IPS-NIHi7 (cell line): ENCODE results near the gene SEC24D.

Experiments used
- DNase-seq: peaks from one replicate; pipeline ENCODE4 v3.0.0; 2012; ENCODE audit warnings: mixed read lengths; ENCODE audit errors: extremely low spot score

SEC24D gene

GRCh38 chr4:118773429-118773792, 62.5 kb downstream of the SEC24D start:
- no peak for DNase-seq

GRCh38 chr4:118772767-118773428, 63.0 kb downstream of the SEC24D start:
- DNase-seq: no peak

- peak; percentile 43 for DNase-seq
Measured at GRCh38 chr4:118772081-118772766, 63.7 kb downstream of the SEC24D start.

GRCh38 chr4:118770741-118771187, 65.2 kb downstream of the SEC24D start:
- DNase-seq: no peak

GRCh38 chr4:118769161-118769560, 66.8 kb downstream of the SEC24D start:
- no peak for DNase-seq

- no peak for DNase-seq
Measured at GRCh38 chr4:118767109-118767508, 68.8 kb downstream of the SEC24D start.

GRCh38 chr4:118765399-118765798, 70.5 kb downstream of the SEC24D start:
- DNase-seq: no peak

GRCh38 chr4:118762730-118763477, 73.0 kb downstream of the SEC24D start:
- DNase-seq: no peak

GRCh38 chr4:118762155-118762554, 73.8 kb downstream of the SEC24D start:
- no peak for DNase-seq

GRCh38 chr4:118761397-118762016, 74.4 kb downstream of the SEC24D start:
- no peak for DNase-seq

- DNase-seq: no peak
Measured at GRCh38 chr4:118760493-118760892, 75.4 kb downstream of the SEC24D start.

- DNase-seq: no peak
Measured at GRCh38 chr4:118760092-118760491, 75.8 kb downstream of the SEC24D start.

GRCh38 chr4:118759481-118759880, 76.4 kb downstream of the SEC24D start:
- DNase-seq: no peak

GRCh38 chr4:118758293-118758692, 77.6 kb downstream of the SEC24D start:
- DNase-seq: no peak

GRCh38 chr4:118757761-118758251, 78.1 kb downstream of the SEC24D start:
- DNase-seq: no peak

GRCh38 chr4:118756958-118757357, 79.0 kb downstream of the SEC24D start:
- no peak for DNase-seq

- no peak for DNase-seq
Measured at GRCh38 chr4:118756429-118756828, 79.5 kb downstream of the SEC24D start.

GRCh38 chr4:118755438-118756226, 80.3 kb downstream of the SEC24D start:
- no peak for DNase-seq

- DNase-seq: no peak
Measured at GRCh38 chr4:118754890-118755289, 81.0 kb downstream of the SEC24D start.

- no peak for DNase-seq
Measured at GRCh38 chr4:118753685-118754084, 82.2 kb downstream of the SEC24D start.

GRCh38 chr4:118753096-118753495, 82.8 kb downstream of the SEC24D start:
- DNase-seq: no peak
